GM12875 (cell line): Measurements from ENCODE around the gene FAM53B.

ENCODE experiments used
- H3K4me3 ChIP-seq: one replicate; pipeline ENCODE4 v1.5.1; 2011; ENCODE audit warnings: low read depth, low read length, control low read depth
- TF ChIP-seq, protein P1 (sequence below): IDR thresholded peaks from 2 replicates; pipeline ENCODE4 v1.5.1; 2011; ENCODE audit warnings: low read depth, mild to moderate bottlenecking, control low read depth, inconsistent platforms, low read length, moderate library complexity, borderline replicate concordance; ENCODE audit not compliant: insufficient read depth

FAM53B gene

DNA sequence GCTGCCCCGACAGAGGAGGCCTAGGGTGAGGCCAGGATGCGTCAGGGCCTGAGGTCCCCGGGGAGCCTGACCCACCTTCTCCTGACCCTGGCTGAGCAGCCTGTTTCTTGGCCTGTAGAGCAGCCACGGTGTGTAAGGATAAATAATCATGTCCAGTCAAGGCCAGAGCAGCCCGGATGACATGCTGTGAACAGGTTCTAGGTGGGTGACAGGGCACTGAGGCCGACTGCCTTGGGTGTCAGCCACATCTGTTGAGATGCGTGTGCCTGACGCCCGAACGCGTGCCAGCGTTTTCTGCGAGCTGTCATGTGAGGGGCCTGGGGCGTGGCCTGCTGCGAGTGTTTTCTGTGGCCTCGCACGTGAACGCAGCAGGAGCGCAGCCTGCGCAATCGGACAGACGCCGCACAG is 118.3 kb downstream of the FAM53B start:
- no peak overlapping the region for H3K4me3 ChIP-seq
- TF ChIP-seq, protein P1, sequence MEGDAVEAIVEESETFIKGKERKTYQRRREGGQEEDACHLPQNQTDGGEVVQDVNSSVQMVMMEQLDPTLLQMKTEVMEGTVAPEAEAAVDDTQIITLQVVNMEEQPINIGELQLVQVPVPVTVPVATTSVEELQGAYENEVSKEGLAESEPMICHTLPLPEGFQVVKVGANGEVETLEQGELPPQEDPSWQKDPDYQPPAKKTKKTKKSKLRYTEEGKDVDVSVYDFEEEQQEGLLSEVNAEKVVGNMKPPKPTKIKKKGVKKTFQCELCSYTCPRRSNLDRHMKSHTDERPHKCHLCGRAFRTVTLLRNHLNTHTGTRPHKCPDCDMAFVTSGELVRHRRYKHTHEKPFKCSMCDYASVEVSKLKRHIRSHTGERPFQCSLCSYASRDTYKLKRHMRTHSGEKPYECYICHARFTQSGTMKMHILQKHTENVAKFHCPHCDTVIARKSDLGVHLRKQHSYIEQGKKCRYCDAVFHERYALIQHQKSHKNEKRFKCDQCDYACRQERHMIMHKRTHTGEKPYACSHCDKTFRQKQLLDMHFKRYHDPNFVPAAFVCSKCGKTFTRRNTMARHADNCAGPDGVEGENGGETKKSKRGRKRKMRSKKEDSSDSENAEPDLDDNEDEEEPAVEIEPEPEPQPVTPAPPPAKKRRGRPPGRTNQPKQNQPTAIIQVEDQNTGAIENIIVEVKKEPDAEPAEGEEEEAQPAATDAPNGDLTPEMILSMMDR, result no peak

DNA sequence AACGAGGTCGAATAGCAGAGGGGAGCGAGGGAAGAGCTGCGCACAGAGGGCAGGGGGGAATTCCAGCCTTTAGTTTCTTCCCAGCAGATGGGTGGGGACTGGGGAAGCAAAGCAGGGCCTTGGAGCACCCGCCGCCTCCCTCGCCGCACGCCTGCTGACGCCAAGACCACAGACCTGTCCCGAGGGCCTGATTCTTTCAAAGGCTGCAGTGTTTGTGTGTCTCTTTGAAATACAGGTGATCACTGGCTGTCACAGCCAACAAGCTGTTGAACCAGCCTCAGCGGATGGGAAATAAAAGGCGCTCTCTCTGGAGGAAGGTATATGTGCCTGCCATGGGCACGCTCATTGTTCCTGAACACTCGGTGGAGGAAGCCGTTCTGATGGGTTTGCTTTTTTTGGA is 119.3 kb downstream of the FAM53B start:
- TF ChIP-seq, protein P1, result no peak
- no peak overlapping the region for H3K4me3 ChIP-seq

DNA sequence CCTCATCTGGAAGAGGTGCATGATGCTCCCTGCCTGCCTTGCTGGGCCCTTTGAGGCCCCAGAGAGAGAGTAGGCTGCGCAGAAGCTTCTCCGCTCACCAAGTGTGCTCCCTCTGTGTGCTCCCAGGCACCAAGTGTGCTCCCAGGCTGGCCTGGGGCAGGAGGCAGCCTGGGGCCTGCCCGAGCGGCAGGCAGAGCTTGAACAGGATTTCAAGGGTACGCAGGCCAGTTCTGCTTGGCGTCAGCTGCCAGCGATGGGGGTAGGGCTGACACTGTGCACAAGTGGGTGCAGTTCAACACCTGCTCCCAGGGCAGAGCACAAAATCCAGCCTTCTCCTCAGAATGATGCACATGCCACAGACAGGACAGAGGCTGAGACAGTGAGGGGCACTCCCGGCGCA is 119.7 kb downstream of the FAM53B start:
- TF ChIP-seq, protein P1, result no peak

DNA sequence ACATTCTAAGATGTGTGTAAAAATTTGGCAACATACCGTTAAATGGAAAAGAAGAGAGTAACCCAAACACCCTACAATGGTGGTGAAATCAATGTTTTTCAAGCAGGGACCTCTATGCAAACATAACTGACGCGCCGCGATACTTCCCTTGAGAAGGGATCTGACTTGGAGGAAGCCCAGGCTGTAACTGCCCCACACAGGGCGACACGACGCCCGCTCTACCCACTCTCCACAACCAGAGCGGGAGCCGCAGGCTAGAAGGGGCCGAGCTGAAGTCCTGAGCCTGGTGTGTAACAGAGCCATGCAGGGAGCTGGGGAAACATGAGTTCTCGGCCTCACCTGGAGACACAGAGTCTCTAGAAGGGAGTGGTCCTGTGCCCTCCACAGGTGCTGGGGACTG is 120.2 kb downstream of the FAM53B start:
- TF ChIP-seq, protein P1, result no peak
- H3K4me3 ChIP-seq, result no peak overlapping the region

More for the DNA sequence above, 119.7 kb downstream of the FAM53B start:
- no peak overlapping the region for H3K4me3 ChIP-seq

DNA sequence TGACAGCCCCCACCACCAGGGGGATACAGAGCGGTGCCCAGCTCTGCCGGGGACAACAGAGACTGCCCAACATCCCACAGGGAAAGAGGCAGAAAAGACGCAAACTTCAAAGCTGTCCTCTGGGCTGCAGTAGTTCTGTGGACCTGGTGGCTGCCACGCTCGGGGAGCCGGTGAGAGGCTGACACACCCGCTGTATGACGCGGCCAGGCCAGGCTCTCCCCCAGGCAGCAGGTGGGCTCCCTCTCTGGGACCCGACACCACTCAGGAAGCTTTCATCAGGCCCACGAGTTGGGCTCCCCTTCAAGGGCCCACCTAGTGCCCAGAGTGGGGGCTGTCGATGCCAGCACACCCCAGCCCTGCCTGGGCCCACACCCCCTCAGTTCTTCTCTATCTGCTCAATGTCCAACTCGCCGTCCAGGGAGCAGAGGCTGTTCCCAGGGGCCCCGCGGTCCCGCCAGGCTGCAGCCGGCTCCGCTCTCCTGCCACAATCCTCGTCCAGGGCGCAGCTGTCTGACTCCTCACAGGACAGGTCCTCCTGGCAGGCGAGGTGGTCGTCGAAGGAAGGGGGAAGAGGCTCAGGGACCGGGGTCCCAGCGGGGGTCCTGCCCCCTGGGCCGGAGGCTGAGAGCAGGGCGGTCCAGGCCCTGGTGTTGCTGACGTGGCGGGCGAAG is 121.2 kb downstream of the FAM53B start:
- TF ChIP-seq, protein P1, result no peak
- no peak overlapping the region for H3K4me3 ChIP-seq

DNA sequence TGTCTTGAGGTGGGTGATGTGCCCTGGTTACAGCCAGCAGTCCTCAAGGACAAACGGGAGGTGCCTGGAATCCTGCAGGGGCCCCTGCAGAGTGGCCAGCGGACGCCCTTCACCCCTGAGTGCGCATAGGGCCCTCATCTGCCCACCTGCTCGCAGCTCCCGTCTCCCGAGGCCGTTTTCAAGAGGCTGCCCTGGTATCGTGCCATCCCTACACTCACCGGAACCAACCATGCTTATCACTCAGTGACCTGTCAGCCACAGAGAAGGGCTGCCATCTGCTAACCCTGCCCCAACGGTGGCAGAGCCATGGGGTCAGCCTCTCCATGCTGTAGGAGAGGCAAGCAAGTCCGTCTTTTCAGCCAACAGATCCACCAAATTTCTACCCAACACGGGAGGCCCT is 122.0 kb downstream of the FAM53B start:
- TF ChIP-seq, protein P1, result no peak
- no peak overlapping the region for H3K4me3 ChIP-seq

DNA sequence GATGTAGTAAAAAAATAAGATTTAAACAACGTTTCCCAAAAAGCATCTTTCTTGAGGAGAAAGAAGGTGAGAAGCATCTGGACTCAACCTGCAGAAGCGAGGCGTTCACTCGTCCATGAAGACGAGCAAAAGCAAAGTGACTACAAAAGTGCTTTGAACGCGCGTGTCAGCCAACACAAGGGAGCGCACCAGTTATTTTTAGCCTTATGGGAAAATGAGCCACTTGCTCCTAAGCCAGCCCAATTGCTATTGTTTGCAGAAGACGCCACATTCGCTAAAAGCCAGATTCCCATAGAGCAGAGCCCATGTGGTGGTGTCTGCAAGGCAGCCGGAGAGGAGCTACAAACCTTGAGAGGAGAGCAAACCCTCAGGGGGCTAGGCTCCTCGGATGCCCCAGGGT is 122.5 kb downstream of the FAM53B start:
- H3K4me3 ChIP-seq, result no peak overlapping the region
- TF ChIP-seq, protein P1, result no peak
